Smooth muscle cell (in vitro differentiated cells): ENCODE measurements around the gene NKX1-1. TPM values are rescaled to one million over a fixed set of nuclear protein-coding genes. Genes with fewer than 3 reads are reported as not detected.

Experiments
- DNase-seq: peaks from one replicate; lab custom pipeline; 2025; ENCODE audit not compliant: unreplicated experiment; lab: John Stamatoyannopoulos, UW
- H2AFZ ChIP-seq: fragments of 200-600 bp; sonication (generic); 2 replicates; pipeline ENCODE4 v1.6.0; 2016; ENCODE audit warnings: antibody characterized with exemption, low read depth, mild to moderate bottlenecking
- H3F3A ChIP-seq: fragments of 200-600 bp; sonication (generic); 2 replicates; pipeline ENCODE4 v1.6.0; 2017; ENCODE audit warnings: antibody characterized with exemption, low read depth
- H3K27ac ChIP-seq: fragments of 200-600 bp; sonication (generic); 2 replicates; pipeline ENCODE4 v1.5.1; 2016; ENCODE audit warnings: low read depth, mild to moderate bottlenecking
- H3K27me3 ChIP-seq: fragments of 200-600 bp; sonication (generic); 2 replicates; pipeline ENCODE4 v1.6.1; 2016; ENCODE audit warnings: low read depth, mild to moderate bottlenecking
- H3K36me3 ChIP-seq: fragments of 200-600 bp; sonication (generic); 2 replicates; pipeline ENCODE4 v1.5.1; 2016; ENCODE audit warnings: low read depth
- H3K4me1 ChIP-seq: fragments of 200-600 bp; sonication (generic); 2 replicates; pipeline ENCODE4 v1.5.1; 2016; ENCODE audit warnings: low read depth
- H3K4me2 ChIP-seq: fragments of 200-600 bp; sonication (generic); 2 replicates; pipeline ENCODE4 v1.6.0; 2016; ENCODE audit warnings: mild to moderate bottlenecking
- H3K4me3 ChIP-seq: fragments of 200-600 bp; sonication (generic); 2 replicates; pipeline ENCODE4 v1.5.1; 2016; ENCODE audit warnings: mild to moderate bottlenecking
- H3K79me2 ChIP-seq: fragments of 200-600 bp; sonication (generic); 2 replicates; pipeline ENCODE4 v1.6.0; 2016; ENCODE audit warnings: low read depth, mild to moderate bottlenecking
- H3K9ac ChIP-seq: fragments of 200-600 bp; sonication (generic); 2 replicates; pipeline ENCODE4 v1.6.0; 2016; ENCODE audit warnings: low read depth
- H3K9me3 ChIP-seq: fragments of 200-600 bp; sonication (generic); replicated peaks from 2 replicates; pipeline ENCODE4 v1.5.1; 2016; ENCODE audit warnings: low read depth
- H4K20me1 ChIP-seq: fragments of 200-600 bp; sonication (generic); 2 replicates; pipeline ENCODE4 v1.6.0; 2016; ENCODE audit warnings: low read depth
- CTCF ChIP-seq: fragments of 200-600 bp; sonication (generic); IDR thresholded peaks from 2 replicates; pipeline ENCODE4 v1.5.1; 2017; ENCODE audit warnings: borderline replicate concordance, mild to moderate bottlenecking, antibody characterized with exemption; ENCODE audit not compliant: insufficient read depth, poor library complexity, severe bottlenecking
- WGBS: methylation state at CpG from one replicate; pipeline ENCODE4 v1.1.7; 2016; ENCODE audit warnings: low lambda C conversion rate; 5-methylcytosine and 5-hydroxymethylcytosine counted together
- polyA plus RNA-seq: library from polyadenylated mRNA; unstranded; fragments of >200 nt; fragmentation: Nextera tagmentation; extraction: Ambion mirVana; gene quantifications from 2 replicates; pipeline ENCODE4 v1.2.1, GENCODE V29; 2016
- total RNA-seq: library from RNA; depleted of rRNA; stranded (reverse); fragments of >200 nt; gene quantifications from 2 replicates; pipeline ENCODE4 v1.2.3, GENCODE V29; 2014

Gene NKX1-1
- total and polyA plus RNA-seq, 2 experiments from 2014 or later: not detected

GRCh38 chr4:1448589-1449420 lies 42.6 kb upstream of the NKX1-1 start:
- H3K9me3 ChIP-seq: no peaks in the 10 kb centered on the region
- H3F3A ChIP-seq: no peaks in the 10 kb centered on the region
- no peaks in the 10 kb centered on the region for H4K20me1 ChIP-seq
- WGBS: 86% methylated on average over 28 of the region's 28 CpGs
- H3K27me3 ChIP-seq: no peaks in the 10 kb centered on the region
- TF ChIP-seq CTCF: no peak
- no peak for DNase-seq
- no peaks in the 10 kb centered on the region for H3K36me3 ChIP-seq
- no peak overlapping the region for H3K4me2 ChIP-seq
- no peaks in the 10 kb centered on the region for H3K79me2 ChIP-seq
- H3K4me3 ChIP-seq: no peak overlapping the region
- H3K4me1 ChIP-seq: no peaks in the 10 kb centered on the region
- H3K9ac ChIP-seq: no peak overlapping the region
- H3K27ac ChIP-seq: no peak overlapping the region
- H2AFZ ChIP-seq: no peak overlapping the region

- WGBS: 88% methylated on average over 14 of the region's 18 CpGs
- Histone ChIP-seq H3K36me3 (no peaks in the 10 kb centered on the region), H3F3A (no peaks in the 10 kb centered on the region), H3K79me2 (no peaks in the 10 kb centered on the region), H4K20me1 (no peaks in the 10 kb centered on the region), H3K4me1 (no peaks in the 10 kb centered on the region), H3K9ac (no peak overlapping the region), H3K27ac (no peak overlapping the region), H3K27me3 (no peaks in the 10 kb centered on the region), H3K4me2 (no peak overlapping the region), H3K4me3 (no peak overlapping the region), H3K9me3 (no peaks in the 10 kb centered on the region), H2AFZ (no peak overlapping the region)
- TF ChIP-seq CTCF: no peak
- no peak for DNase-seq
Observed at GRCh38 chr4:1447676-1448588, 41.7 kb upstream of the NKX1-1 start.

GRCh38 chr4:1446502-1447386 lies 40.5 kb upstream of the NKX1-1 start:
- TF ChIP-seq CTCF: no peak
- Histone ChIP-seq H3K36me3 (no peaks in the 10 kb centered on the region), H4K20me1 (no peaks in the 10 kb centered on the region), H3F3A (no peaks in the 10 kb centered on the region), H3K27ac (no peak overlapping the region), H3K9ac (no peak overlapping the region), H3K4me1 (no peaks in the 10 kb centered on the region), H3K4me3 (no peak overlapping the region), H3K9me3 (no peaks in the 10 kb centered on the region), H3K4me2 (no peak overlapping the region), H3K27me3 (no peaks in the 10 kb centered on the region), H3K79me2 (no peaks in the 10 kb centered on the region), H2AFZ (no peak overlapping the region)
- WGBS: 91% methylated on average over 21 of the region's 22 CpGs
- DNase-seq: no peak
